Kasumi-1 (cell line): Measurements from ENCODE around the gene EBF3.

Experiments used
- DNase-seq, 2 experiments: peaks; one replicate each; lab custom pipeline; 2025; lab: John Stamatoyannopoulos, UW

The EBF3 gene

GRCh38 chr10:129869596-129870473, 94.2 kb downstream of the EBF3 start:
- no peak for DNase-seq

- DNase-seq = no peak
Observed at GRCh38 chr10:129868449-129869035, 95.5 kb downstream of the EBF3 start.

GRCh38 chr10:129867631-129868179, 96.4 kb downstream of the EBF3 start:
- DNase-seq = no peak

- DNase-seq = no peak
Observed at GRCh38 chr10:129866894-129867293, 97.2 kb downstream of the EBF3 start.

GRCh38 chr10:129865960-129866359, 98.1 kb downstream of the EBF3 start:
- no peak for DNase-seq

- no peak for DNase-seq
Observed at GRCh38 chr10:129865413-129865812, 98.7 kb downstream of the EBF3 start.

- no peak for DNase-seq
Observed at GRCh38 chr10:129864601-129865126, 99.4 kb downstream of the EBF3 start.

GRCh38 chr10:129864082-129864481, 100.0 kb downstream of the EBF3 start:
- DNase-seq = no peak

GRCh38 chr10:129863201-129863663, 100.8 kb downstream of the EBF3 start:
- DNase-seq = no peak

- DNase-seq = no peak
Observed at GRCh38 chr10:129861776-129862531, 102.1 kb downstream of the EBF3 start.

GRCh38 chr10:129860396-129860795, 103.7 kb downstream of the EBF3 start:
- no peak for DNase-seq

GRCh38 chr10:129859536-129859935, 104.5 kb downstream of the EBF3 start:
- DNase-seq = no peak

GRCh38 chr10:129857242-129857960, 106.7 kb downstream of the EBF3 start:
- DNase-seq = no peak

- no peak for DNase-seq
Observed at GRCh38 chr10:129855836-129856563, 108.1 kb downstream of the EBF3 start.

- no peak for DNase-seq
Observed at GRCh38 chr10:129854796-129855705, 109.0 kb downstream of the EBF3 start.

- DNase-seq = no peak
Observed at GRCh38 chr10:129854158-129854557, 109.9 kb downstream of the EBF3 start.

GRCh38 chr10:129853562-129853903, 110.5 kb downstream of the EBF3 start:
- DNase-seq = peak; percentile 41 to 71

GRCh38 chr10:129852829-129853561, 111.1 kb downstream of the EBF3 start:
- DNase-seq = no peak
